Measurements from ENCODE around the gene CBY3.

CBY3 gene

DNA sequence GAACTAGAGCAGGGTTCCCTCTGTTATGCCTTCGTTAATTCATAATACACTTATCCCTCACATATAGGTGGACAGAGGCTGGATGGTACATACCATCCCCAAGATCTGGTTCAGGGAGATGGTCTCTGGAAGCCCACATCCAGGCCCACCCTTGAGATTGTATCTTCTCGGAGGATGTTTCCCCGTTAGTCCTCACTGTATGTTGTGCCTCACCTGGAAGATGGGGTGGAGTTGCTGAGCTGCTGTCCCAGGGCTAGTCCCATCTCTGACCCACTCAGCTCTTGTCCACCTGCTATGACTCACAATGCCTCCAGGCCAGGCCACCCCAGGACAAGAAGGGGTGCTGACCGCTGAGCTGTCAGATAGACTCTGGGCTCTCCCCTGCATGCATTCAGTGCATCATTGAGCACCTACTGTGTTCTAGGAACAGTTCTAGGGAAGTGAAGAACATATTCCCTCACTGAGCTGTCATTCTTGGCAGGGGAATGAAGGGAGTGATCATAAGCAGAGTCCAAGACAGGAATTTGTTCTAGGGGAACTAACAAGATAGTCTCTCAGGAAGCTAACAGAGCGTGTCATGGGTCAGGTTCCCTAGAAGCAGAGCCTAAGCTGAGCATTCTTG is at the start of gene CBY3:
Gene CBY3, minus strand, starts transcription at position 255 of the 622 bp plus-strand sequence. Its CDS starts 116 bp downstream, at position 139.
- Histone ChIP-seq H3K9ac (no peak within 1 kb of the TSS; the same call in 1 of the 2 replicates), H3K4me2 (no peak within 1 kb of the TSS), H3K9me3 (no peaks in the 10 kb centered on the region), H4K20me1 (no peaks in the 10 kb centered on the region; the same call in 1 of the 2 replicates), H3K27ac (no peak within 1 kb of the TSS), H3K27me3 (no peaks in the 10 kb centered on the region; the same call in 1 of the 2 replicates), H3K4me1 (peaks cover 31% of the 10 kb centered on the region), H3K4me3 (no peak within 1 kb of the TSS), H3K36me3 (no peaks in the 10 kb centered on the region)
- no peak for TF ChIP-seq Cebpa-rat (IDR thresholded peaks at IDR 0.05)

DNA sequence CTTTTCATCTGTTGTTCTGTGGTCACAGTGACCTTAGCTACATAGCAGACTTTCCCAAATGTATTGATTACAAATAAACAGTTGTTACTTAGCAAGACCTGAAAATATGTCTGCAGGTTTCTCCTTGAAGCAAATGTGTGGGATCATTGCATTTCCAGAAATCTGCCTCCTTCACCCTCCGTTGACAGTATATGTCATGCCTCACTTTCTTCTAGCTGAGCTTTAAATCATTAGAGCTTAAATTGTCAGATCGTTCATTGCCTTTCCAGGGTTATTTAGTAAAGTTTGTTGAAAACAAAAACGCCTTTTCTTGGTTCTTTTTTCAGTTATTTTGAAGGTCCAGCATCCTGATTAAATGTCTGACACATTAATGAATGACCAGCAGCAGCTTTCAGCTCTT is 49.5 kb upstream of the CBY3 start:
- Histone ChIP-seq H4K20me1 (peaks cover 25% of the 10 kb centered on the region), H3K9me3 (no peaks in the 10 kb centered on the region), H3K4me3 (no peak overlapping the region), H3K27me3 (no peaks in the 10 kb centered on the region), H3K4me2 (no peak overlapping the region), H3K36me3 (peaks cover 61% of the 10 kb centered on the region), H3K9ac (no peak overlapping the region), H3K4me1 (peaks cover 22% of the 10 kb centered on the region), H3K27ac (no peak overlapping the region)
- TF ChIP-seq Cebpa-rat (IDR thresholded peaks at IDR 0.05), result no peak

DNA sequence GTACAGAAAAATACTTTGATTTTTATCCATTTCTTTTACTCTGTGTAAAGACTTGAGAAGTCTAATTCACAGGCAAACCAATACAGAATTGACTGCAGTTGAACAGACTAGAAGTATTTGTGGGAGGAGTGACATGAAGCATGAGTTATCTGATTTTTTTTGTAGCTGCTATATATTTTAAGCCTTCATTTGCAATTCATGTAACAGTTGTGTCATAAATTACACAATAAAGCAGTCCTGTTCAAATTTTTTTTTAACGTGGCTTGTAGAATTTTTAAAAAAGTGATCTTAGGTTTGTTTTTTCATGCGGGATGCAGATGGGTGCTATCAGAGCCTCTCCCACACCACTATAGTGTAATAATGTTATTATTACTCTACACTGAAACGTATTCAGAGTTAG is 48.9 kb upstream of the CBY3 start:
- Histone ChIP-seq H3K27me3 (no peaks in the 10 kb centered on the region), H3K36me3 (peaks cover 67% of the 10 kb centered on the region)

DNA sequence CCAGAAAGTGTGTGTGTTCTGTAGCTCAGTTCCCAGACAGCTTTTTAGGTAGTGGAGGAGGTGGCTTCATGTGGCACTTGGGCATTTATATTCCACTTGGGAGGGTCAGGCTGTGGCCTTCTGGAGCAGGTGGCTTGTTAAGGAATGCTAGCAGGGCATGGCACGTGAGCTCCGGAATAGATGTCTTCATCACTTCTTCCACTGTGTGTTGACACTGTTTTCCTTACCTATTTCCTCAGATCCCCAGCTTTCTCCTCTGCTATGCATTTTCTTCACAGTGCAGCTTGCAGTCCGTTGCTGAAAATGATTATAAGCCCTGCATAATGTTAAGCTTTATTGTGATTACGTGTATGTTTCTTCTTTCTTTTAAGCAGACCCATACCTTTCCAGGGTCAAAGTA is 48.5 kb upstream of the CBY3 start:
- H3K36me3 ChIP-seq, result peaks cover 71% of the 10 kb centered on the region

More for the DNA sequence above, 48.9 kb upstream of the CBY3 start:
- Histone ChIP-seq H3K4me1 (peaks cover 16% of the 10 kb centered on the region), H3K9me3 (no peaks in the 10 kb centered on the region), H3K4me2 (no peak overlapping the region), H3K4me3 (no peak overlapping the region), H3K27ac (no peak overlapping the region), H3K9ac (no peak overlapping the region), H4K20me1 (peaks cover 21% of the 10 kb centered on the region)
- no peak for TF ChIP-seq Cebpa-rat (IDR thresholded peaks at IDR 0.05)

DNA sequence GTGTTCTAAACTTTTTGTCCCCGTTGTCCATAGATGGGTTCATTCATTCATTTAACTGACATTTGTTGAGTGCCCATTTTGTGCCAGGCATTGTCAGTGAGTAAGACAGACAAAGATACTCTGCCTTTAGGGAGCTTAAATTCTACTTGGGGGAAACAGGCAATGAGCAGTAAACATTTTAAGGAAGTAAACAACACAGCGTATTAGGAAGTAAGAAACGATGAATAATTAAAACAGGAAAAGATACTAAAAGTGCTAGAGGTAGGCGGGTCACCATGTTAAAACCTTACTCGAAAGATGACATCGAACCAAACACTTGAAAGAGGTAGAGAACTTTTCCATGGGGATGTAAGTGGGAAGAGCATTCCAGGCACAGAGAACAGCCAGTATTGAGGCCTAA is 46.3 kb upstream of the CBY3 start:
- no peak overlapping the region for H3K4me2 ChIP-seq
- H3K4me3 ChIP-seq, result no peak overlapping the region
- H3K27me3 ChIP-seq, result no peaks in the 10 kb centered on the region
- no peak overlapping the region for H3K9ac ChIP-seq
- no peaks in the 10 kb centered on the region for H3K9me3 ChIP-seq
- no peak for TF ChIP-seq Cebpa-rat (IDR thresholded peaks at IDR 0.05)
- H3K27ac ChIP-seq, result no peak overlapping the region
- peaks cover 20% of the 10 kb centered on the region; the same call in 1 of the 2 replicates for H4K20me1 ChIP-seq
- H3K36me3 ChIP-seq, result peaks cover 93% of the 10 kb centered on the region
- H3K4me1 ChIP-seq, result peaks cover 6% of the 10 kb centered on the region

More for the DNA sequence above, 48.5 kb upstream of the CBY3 start:
- Histone ChIP-seq H3K4me3 (no peak overlapping the region), H3K9me3 (no peaks in the 10 kb centered on the region), H3K9ac (no peak overlapping the region), H3K4me2 (no peak overlapping the region), H4K20me1 (peaks cover 18% of the 10 kb centered on the region), H3K27ac (no peak overlapping the region), H3K4me1 (peaks cover 12% of the 10 kb centered on the region), H3K27me3 (no peaks in the 10 kb centered on the region)
- no peak for TF ChIP-seq Cebpa-rat (IDR thresholded peaks at IDR 0.05)

DNA sequence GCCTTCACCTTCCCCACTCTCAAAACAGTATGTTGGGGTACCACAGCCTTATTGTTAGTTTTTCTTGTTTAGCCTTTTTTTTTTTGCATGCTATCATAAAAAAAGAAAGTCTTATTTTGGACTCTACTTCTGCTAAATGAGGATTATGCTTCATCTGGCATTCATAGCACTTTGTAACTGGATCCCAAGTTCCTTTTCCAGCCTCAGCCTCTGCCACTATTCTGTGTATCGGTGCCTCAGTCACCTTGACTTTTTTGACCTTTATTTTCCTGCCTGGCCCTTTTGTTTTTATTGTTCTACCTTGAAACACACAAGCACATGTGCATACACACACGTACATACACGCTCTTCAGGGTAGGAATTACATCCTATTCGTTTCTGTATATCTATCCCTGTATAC is 43.3 kb upstream of the CBY3 start:
- Histone ChIP-seq H3K4me3 (no peak overlapping the region), H3K27ac (no peak overlapping the region), H3K4me1 (no peaks in the 10 kb centered on the region), H3K9me3 (no peaks in the 10 kb centered on the region), H3K4me2 (no peak overlapping the region), H3K9ac (no peak overlapping the region), H4K20me1 (peaks cover 40% of the 10 kb centered on the region), H3K27me3 (no peaks in the 10 kb centered on the region), H3K36me3 (peaks cover 98% of the 10 kb centered on the region)
- no peak for TF ChIP-seq Cebpa-rat (IDR thresholded peaks at IDR 0.05)

DNA sequence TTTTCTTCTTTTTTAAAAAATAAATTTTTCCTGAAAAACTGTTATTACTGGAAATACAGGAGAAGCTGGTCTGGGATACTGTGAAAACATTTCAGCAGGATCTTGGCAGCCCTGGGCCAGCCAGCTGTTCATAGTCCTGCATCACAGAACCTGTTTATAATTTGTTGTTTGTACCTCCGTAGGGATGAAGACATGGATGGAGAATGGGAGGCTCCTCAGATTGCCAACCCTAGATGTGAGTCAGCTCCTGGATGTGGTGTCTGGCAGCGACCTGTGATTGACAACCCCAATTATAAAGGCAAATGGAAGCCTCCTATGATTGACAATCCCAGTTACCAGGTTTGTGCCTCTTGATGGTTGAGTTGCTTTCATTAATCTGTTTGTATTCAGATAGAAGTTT is 39.4 kb upstream of the CBY3 start:
- Histone ChIP-seq H3K4me3 (no peak overlapping the region), H3K36me3 (peaks cover 98% of the 10 kb centered on the region), H4K20me1 (peaks cover 64% of the 10 kb centered on the region), H3K4me2 (no peak overlapping the region), H3K9ac (no peak overlapping the region), H3K4me1 (no peaks in the 10 kb centered on the region), H3K9me3 (no peaks in the 10 kb centered on the region), H3K27ac (no peak overlapping the region), H3K27me3 (no peaks in the 10 kb centered on the region)
- TF ChIP-seq Cebpa-rat (IDR thresholded peaks at IDR 0.05), result no peak

DNA sequence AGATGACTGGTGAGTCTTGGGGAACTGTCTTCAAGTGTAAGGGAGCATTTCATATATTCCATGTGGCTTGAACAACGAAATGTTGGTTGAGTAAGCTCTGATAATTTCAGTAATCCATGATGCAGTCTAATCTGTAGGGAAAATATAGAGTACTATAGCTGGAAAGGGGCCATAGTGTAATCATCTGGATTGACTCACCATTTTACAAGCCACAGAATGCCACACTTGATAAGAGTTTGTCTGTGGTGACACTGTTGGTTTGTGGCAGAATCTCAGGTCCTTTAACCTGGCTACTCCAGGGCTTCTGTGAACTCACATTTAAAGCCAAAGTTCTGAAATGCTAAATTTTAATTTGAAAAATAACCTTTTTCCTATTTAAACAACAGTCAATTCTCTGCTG is 35.5 kb upstream of the CBY3 start:
- no peaks in the 10 kb centered on the region for H3K27me3 ChIP-seq
- no peaks in the 10 kb centered on the region for H3K4me1 ChIP-seq
- no peak overlapping the region for H3K4me2 ChIP-seq
- no peak overlapping the region for H3K4me3 ChIP-seq
- no peak overlapping the region for H3K9ac ChIP-seq
- H4K20me1 ChIP-seq, result peaks cover 54% of the 10 kb centered on the region
- H3K27ac ChIP-seq, result no peak overlapping the region
- H3K9me3 ChIP-seq, result no peaks in the 10 kb centered on the region
- peaks cover 99% of the 10 kb centered on the region for H3K36me3 ChIP-seq
- no peak for TF ChIP-seq Cebpa-rat (IDR thresholded peaks at IDR 0.05)

DNA sequence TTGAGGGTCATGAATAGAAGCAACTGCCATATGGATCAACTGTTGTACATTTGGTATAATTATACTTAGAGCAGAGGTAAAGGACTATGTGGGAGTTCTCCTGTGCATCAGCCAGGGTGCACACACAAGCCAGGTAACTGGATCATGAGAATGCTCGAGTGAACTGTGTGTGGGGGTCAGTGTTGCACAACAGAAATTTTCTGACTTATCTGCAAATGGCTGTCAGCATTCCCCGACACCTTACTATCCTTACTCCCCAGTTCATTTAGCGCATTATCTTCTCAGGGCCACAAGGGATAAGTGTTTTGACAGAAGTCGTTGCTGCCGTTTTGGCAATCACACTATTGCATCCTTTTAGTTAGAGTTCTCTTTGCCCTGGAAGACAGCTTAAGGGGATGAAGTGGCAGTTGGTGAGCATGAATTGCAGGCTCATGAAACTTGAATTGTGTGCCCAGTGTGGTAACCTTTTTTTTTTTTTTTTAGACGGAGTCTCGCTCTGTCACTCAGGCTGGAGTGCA is 19.6 kb upstream of the CBY3 start:
- 0 out of 2 replicates have a peak, but pooled peaks have one; percentile 21 for TF ChIP-seq Cebpa-rat (IDR thresholded peaks at IDR 0.05)
- Histone ChIP-seq H4K20me1 (peaks cover 66% of the 10 kb centered on the region), H3K9ac (peak overlapping the region; percentile 100), H3K4me1 (peaks cover 43% of the 10 kb centered on the region), H3K9me3 (no peaks in the 10 kb centered on the region), H3K27ac (peak overlapping the region; percentile 99), H3K4me3 (peak overlapping the region; percentile 88), H3K27me3 (no peaks in the 10 kb centered on the region), H3K36me3 (peaks cover 46% of the 10 kb centered on the region), H3K4me2 (peak overlapping the region; percentile 77)

DNA sequence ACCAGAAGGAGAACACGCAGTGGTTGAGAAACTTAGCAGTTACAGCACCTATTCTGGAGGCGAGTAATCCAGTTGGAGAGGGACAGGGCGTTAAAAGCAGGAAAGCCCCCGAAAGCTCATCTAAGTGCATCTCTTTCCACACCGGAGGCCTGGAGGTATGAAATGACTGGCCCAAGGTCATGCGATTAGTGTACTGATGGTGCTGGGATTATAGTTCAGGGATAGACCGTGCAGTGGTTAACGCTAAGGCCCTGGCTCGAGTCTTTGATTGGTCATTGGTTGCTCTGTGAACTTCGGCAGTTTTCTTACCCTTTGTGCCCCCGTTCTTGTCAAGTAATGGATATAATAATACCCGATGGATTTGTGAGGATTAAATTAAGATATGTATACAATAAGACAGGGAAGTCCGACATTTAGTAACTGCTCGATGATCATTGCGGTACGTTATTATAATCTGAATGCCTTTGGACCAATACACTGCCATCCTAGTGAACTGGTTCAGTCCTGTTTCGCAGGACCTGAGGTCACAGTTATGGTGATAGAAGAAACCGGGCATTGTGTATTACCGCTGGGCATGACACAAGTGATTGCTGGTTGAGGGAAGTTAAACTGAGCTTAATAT is 18.9 kb upstream of the CBY3 start:
- Histone ChIP-seq H3K36me3 (peaks cover 39% of the 10 kb centered on the region), H3K9ac (peak overlapping the region; percentile 100), H4K20me1 (peaks cover 58% of the 10 kb centered on the region), H3K4me2 (peak overlapping the region; percentile 77), H3K4me1 (peaks cover 43% of the 10 kb centered on the region), H3K9me3 (no peaks in the 10 kb centered on the region), H3K27ac (peak overlapping the region; percentile 99), H3K27me3 (no peaks in the 10 kb centered on the region), H3K4me3 (peak overlapping the region; percentile 88)
- TF ChIP-seq Cebpa-rat (IDR thresholded peaks at IDR 0.05), result no peak

All from BLaER1 (cell line).